Right ventricle myocardium inferior (tissue), 1 donor: ENCODE measurements around the gene RD3L. TPM values are rescaled to one million over a fixed set of nuclear protein-coding genes. Genes with fewer than 3 reads are reported as not detected.
"Not testable (repeated sequence)": the region's sequence is repeated elsewhere in the genome, so short reads cannot be mapped to it uniquely, and the experiment has no call there.

Source experiments
- ATAC-seq: fragments of 200-7000 bp; cut with Tn5 transposase; one replicate; pipeline ENCODE4 v1.9.1; 2020; ENCODE audit warnings: mild to moderate bottlenecking, moderate library complexity
- DNase-seq: peaks from one replicate; pipeline ENCODE4 v3.0.0; 2021; ENCODE audit errors: missing footprints
- intact Hi-C: fragments of 100-400 bp; cut with DNase I; formaldehyde crosslinking; loops from one replicate; pipeline ENCODE4 v1.11.0; 2022
- total RNA-seq: library from RNA; stranded (reverse); fragmentation: NEBNext Ultra II Directional; extraction: Animal tissue kit (Norgen Biotek cat#: 25700); gene quantifications from one replicate; pipeline ENCODE4 v1.2.1, GENCODE V29; 2021
- donor health status: DM: no; HTN: yes; CAD: no; lungs with severe emphysema.

RD3L gene
- total RNA-seq, 1 donor from 2014 or later: 25.1 TPM

DNA sequence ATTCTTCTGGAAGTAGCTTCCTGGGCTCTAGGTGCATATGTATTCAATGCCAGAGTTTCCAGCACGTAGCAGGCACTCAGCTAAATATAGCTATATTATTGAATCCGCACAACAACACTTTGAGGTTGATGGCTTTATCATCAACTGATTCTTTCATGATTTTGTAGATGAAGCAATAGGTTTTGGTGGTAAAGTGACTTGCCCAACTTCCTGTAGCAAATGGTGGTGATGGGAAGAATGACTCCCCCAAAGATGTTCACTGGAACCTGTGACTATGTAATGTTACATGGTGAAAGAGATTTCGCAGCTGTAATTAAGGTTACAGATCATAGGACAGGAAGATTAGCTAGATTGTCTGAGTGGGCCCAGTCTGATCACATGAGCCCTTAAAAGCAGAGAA lies 10.9 kb downstream of the RD3L start:
- DNase-seq (no peak), ATAC-seq (no peak)
- intact Hi-C loops: no loop called here

DNA sequence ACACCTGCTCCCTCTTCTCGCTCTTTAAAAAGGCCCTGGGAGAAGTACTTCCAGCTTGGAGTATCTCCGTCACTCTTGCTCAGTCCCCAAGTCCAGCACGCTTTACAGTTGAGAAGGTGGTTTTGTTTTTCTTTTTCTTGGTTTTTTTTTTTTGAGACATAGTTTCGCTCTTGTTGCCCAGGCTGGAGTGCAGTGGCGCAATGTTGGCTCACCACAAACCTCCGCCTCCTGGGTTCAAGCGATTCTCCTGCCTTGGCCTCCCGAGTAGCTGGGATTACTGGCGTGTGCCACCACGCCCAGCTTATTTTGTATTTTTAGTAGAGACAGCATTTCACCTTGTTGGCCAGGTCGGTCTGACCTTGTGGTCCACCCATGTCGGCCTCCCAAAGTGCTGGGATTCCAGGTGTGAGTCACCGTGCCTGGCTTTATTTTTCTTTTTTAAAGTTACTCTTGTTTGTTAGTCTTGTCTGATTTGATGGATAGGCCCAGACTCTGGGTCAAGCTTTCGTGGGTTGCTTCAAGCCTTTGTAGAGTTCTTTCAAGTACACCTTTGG lies 12.2 kb downstream of the RD3L start:
- ATAC-seq: no peak
- no peak for DNase-seq
- intact Hi-C loops: no loop called here

DNA sequence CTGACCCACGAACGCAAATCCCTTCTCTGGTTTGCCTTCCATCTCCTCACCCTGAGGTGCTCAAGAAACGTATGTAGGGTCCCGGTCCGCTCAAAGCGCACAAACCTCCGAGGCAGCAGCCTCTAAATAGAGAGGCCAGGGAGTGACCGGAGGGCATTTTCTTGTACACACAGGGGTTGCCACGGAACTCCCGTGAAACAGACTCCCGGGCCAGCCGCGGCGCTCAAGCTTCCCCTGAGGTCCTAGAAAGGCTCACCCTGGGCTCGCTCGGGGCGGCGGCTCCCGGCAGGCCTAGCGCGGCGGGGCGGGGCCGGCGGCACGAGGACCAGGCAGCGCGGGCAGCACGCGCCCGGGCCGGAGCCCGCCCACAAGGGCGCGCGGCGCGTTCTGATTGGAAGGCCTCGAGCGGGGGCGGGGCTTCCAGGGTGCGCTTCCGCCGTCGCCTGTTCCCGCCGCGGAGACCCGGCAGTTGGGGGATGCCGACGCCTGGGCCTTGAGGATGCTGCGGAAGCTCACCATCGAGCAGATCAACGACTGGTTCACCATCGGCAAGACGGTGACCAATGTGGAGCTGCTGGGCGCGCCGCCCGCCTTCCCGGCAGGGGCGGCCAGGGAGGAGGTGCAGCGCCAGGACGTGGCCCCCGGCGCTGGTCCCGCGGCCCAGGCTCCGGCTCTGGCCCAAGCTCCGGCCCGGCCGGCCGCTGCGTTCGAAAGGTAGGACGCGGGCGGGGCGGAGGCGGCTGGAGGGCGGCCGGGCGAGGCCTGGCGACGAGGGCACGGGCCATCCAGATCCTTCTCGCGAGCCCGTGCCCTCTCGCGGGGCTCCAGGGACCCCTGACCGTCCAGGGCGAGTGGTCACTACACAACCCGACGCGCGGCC lies 14.1 kb downstream of the RD3L start, which contains the start of gene TDRD9:
Gene TDRD9 (plus strand): TSS at position 446 of the 880 bp plus-strand sequence. CDS start 54 bp downstream, at position 500.
- ATAC-seq (no peak), DNase-seq (no peak)
- intact Hi-C loops: no loop called here

DNA sequence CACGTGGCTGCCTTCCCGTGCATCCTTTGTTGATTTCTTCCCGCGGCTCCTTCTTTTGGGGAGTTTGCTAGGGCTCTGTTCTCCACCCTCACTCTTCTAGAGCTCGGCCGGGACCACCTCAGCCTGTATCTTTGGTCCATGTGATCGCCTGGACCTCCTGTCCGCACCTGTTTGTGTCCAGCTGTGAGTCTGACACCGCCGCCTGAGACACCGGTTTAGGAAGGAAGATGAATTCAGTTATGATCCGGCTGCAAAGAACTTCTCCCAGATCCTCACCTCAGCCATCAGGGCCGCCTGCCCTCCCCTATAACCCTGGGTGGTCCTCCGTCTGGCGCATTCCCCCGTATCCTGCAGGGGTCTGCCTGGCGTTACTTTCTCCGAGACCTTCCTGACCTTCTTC lies 14.8 kb downstream of the RD3L start:
- no peak for DNase-seq
- ATAC-seq: no peak
- intact Hi-C loops: no loop called here

- intact Hi-C loops: no loop called here
- ATAC-seq (no peak), DNase-seq (no peak)
Measured at GRCh38 chr14:103925316-103925715, 17.0 kb downstream of the RD3L start.

DNA sequence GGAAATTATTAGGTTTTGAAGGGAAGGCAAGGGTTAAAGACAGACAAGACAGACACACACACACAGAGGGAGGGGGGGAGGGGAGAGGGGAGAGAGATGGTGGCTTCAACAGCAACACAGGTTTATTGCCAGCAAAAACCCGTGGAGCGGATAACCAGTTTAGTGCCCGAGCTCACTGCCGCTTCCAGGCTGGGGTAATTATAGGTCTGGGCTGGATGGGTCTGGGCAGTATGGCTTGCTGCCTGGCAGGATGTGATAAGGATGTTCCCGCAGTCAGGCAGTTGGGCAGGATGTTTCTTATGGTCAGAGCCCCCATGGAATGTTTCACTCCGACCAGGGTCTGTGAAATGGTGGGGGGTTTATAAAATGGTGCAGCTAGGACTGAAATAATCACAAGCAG lies 18.5 kb downstream of the RD3L start:
- intact Hi-C loops: no loop called here
- no peak for DNase-seq
- peak; percentile 59 for ATAC-seq

DNA sequence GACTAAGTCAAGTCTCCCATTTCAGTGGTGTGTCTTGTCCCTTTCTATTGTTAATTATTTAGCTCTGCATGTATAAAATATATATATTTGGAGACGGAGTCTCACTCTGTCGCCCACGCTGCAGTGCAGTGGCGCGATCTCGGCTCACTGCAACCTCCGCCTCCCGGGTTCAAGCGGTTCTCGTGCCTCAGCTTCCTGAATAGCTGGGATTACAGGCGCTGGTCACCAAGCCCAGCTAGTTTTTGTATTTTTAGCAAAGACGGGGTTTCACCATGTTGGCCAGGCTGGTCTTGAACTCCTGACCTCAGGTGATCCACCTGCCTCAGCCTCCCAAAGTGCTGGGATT lies 20.5 kb downstream of the RD3L start:
- DNase-seq, ATAC-seq, intact Hi-C loops: not testable (repeated sequence)

DNA sequence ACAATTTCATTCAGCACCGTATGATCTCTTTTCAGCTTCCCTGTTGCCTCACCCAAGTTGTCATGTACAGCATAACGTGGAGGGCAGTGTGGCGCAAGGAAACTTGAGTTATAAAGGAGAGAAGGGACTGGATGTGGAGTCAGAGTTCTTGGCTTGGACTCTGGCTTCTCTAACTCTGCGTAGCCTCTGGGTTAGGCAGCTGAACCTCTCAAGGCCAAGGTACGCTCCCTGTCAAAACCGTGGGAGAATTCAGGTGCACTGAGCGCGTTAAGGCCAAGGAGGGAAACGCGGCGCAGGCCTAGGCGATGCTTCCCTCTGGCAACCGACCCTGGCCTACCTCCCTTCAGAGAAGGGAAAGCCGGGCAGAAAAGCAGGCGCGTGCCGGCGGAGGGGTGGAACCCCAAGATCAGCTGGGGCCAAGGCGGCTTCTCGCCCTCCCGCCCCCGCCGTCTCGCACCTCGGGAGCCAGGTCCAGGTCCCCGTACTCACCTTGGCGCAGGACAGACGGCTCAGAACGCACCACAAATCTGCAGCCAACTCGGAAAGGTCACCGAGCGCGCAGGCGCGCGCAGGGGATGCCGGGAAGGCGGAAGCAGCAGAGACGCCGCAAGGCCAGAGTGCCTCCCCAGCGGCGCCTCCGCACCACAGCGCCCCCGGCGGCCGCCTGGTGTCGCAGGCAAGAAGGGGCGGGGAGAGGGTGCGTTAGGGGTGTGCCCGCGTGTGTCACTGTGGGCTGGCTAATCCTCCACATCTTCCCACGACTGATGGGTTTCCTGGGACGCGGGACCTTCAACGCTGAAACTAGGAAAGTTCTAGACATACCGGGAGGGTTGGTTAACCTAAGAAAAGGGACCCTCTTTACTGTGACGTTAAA lies 21.1 kb downstream of the RD3L start:
- DNase-seq: peak; percentile 96
- peak; percentile 98 for ATAC-seq
- intact Hi-C loops: no loop called here

GRCh38 chr14:103916636-103917262 lies 25.6 kb downstream of the RD3L start:
- no peak for ATAC-seq
- DNase-seq: no peak
- intact Hi-C loops: no loop called here

DNA sequence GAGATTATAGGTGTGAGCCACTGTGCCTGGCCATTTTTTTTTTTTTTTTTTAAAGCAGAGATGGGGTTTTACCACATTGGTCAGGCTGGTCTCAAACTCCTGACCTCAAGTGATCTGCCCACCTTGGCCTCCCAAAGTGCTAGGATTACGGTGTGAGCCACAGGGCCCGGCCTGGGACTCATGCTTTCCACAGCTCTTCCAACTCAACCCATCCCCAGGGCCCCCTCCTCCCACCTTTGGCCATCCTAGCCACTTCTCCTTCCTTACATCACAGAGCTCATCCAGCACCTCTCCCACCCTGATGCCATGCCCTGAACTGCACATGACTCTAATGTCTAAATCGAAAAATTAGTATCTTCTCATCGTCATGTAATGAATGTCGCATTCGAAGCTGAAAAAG lies 26.7 kb downstream of the RD3L start:
- intact Hi-C loops: no loop called here
- DNase-seq (no peak), ATAC-seq (no peak)

GRCh38 chr14:103910984-103911383 lies 31.3 kb downstream of the RD3L start:
- no peak for ATAC-seq

GRCh38 chr14:103910262-103910935 lies 31.9 kb downstream of the RD3L start:
- peak; percentile 83 for DNase-seq
- ATAC-seq: peak; percentile 97
- intact Hi-C loops: loop anchor here (1.0 to 2.0 kb wide), 2 partner anchors 102 to 196 kb away; partner anchors contain the start of genes XRCC3 and ZFYVE21

More at GRCh38 chr14:103910984-103911383, 31.3 kb downstream of the RD3L start:
- no peak for DNase-seq
- intact Hi-C loops: loop anchor here (1.0 to 2.0 kb wide), 2 partner anchors 103 to 196 kb away; partner anchors contain the start of genes XRCC3 and ZFYVE21

DNA sequence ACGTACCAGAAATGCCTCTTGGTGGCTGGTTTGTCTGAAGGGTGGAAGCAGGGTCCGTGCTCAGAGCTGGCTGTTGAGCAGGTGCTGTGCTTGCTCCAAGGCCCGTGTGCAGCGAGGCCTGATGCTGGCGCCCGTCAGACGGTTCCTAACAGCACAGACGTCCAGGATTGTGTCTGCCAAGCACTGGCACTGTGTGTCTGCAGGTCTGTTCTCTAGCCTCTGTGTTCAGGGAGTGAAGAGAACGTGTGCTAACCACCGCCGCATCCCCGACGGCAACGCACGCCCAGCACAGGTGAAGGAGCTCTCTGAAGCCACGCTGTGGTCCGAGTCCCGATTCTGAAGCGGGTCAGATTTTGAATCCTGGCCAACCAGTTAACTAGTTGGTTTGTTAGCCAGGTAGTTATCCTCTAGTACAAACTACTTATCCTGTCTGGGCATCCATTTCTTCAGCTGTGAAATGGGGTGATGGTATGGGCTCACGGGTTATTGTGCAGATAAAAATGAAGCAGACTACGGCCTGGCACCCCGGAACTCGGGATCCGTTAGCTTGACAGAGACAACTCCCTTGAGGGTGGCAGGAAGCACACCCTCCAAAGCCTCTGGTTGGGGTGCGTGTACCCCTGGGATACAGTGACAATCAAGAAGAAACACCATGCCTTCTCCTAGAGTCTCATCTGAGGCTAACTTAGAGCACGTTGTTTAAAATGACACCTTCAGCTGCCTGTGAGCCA lies 32.6 kb downstream of the RD3L start:
- DNase-seq (no peak), ATAC-seq (no peak)
- intact Hi-C loops: loop anchor here (1.0 to 2.0 kb wide), 2 partner anchors 101 to 195 kb away; partner anchors contain the start of genes XRCC3 and ZFYVE21

- DNase-seq (no peak), ATAC-seq (no peak)
- intact Hi-C loops: no loop called here
Measured at GRCh38 chr14:103908580-103908979, 33.7 kb downstream of the RD3L start.

GRCh38 chr14:103905842-103906456 lies 36.4 kb downstream of the RD3L start:
- no peak for DNase-seq
- intact Hi-C loops: no loop called here
- no peak for ATAC-seq

- intact Hi-C loops: no loop called here
- ATAC-seq: no peak
- no peak for DNase-seq
Measured at GRCh38 chr14:103904493-103905107, 37.7 kb downstream of the RD3L start.

DNA sequence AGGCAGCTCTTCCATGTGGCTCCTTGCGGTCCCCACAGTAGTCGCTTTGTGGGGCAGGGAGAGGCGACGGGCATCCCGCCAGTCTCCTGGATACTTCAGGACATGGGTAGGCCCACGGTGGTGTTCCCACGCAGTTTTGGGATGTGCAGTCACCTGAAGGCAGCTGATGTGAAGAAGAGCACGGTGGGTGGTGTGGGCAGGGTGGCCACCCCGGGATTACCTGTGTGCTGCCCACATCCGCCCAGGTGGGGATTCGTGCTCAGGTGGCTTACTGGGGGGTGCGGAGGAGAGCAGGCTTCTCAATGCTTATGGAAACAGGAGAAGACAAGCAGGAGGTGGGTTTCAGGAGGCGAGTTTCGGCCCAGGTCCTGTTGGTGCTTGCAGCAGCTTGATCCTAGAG lies 42.5 kb downstream of the RD3L start:
- DNase-seq (no peak), ATAC-seq (no peak)
- intact Hi-C loops: no loop called here
